Breast epithelium (tissue), 3 donors: ENCODE data around the gene HIP1.

Source experiments
- CTCF ChIP-seq, 3 donors: fragments of 450-650 bp; IDR thresholded peaks; one replicate each; pipeline ENCODE4 v1.5.1; 2016 to 2017; ENCODE audit warnings: antibody characterized with exemption in 3 of 3, mild to moderate bottlenecking in 3 of 3, moderate library complexity in 3 of 3
- POLR2A ChIP-seq: fragments of 450-650 bp; IDR thresholded peaks from one replicate; pipeline ENCODE4 v1.6.1; 2016; ENCODE audit warnings: antibody characterized with exemption, mild to moderate bottlenecking, moderate library complexity
- POLR2AphosphoS5 ChIP-seq, 3 donors: sonication (generic); formaldehyde crosslinking; IDR thresholded peaks; one replicate each; pipeline ENCODE4 v1.6.1; 2017; ENCODE audit warnings: antibody characterized with exemption in 3 of 3

- no peak for TF ChIP-seq CTCF (IDR thresholded peaks at IDR 0.05)
- no peak for TF ChIP-seq POLR2A
- TF ChIP-seq POLR2AphosphoS5 (IDR thresholded peaks at IDR 0.05), result no peak
Measured at GRCh38 chr7:75637854-75638593, 100.7 kb downstream of the HIP1 start.
